Spinal cord (tissue), 10 donors: Measurements from ENCODE around the gene KDM7A. TPM values are rescaled to one million over a fixed set of nuclear protein-coding genes. Genes with fewer than 3 reads are reported as not detected.

ENCODE experiments used
- DNase-seq, 6 donors: peaks; one replicate each; pipeline versions ENCODE4 v3.0.0 to v3.0.0-alpha.2; 2013 to 2015; ENCODE audit warnings: low spot score in 6 of 6, low read depth in 4 of 6
- H3K27ac ChIP-seq: one replicate; pipeline ENCODE4 v1.5.1; 2013; ENCODE audit warnings: low read depth, low read length, control low read depth
- H3K27me3 ChIP-seq: one replicate; pipeline ENCODE4 v1.6.1; 2013; ENCODE audit warnings: low read length; ENCODE audit not compliant: control insufficient read depth, insufficient read depth
- H3K36me3 ChIP-seq: one replicate; pipeline ENCODE4 v1.6.1; 2013; ENCODE audit warnings: low read length; ENCODE audit not compliant: control insufficient read depth, insufficient read depth
- H3K4me1 ChIP-seq: one replicate; pipeline ENCODE4 v1.6.1; 2013; ENCODE audit warnings: low read length; ENCODE audit not compliant: control insufficient read depth, insufficient read depth
- H3K4me3 ChIP-seq: one replicate; pipeline ENCODE4 v1.5.1; 2013; ENCODE audit warnings: low read depth, low read length, control low read depth
- H3K9me3 ChIP-seq: one replicate; pipeline ENCODE4 v1.6.1; 2013; ENCODE audit warnings: low read length; ENCODE audit not compliant: control insufficient read depth, insufficient read depth
- WGBS: methylation state at CpG from one replicate; pipeline ENCODE4 v1.1.5; 2013; ENCODE audit warnings: missing lambda C conversion rate; ENCODE audit not compliant: insufficient coverage; 5-methylcytosine and 5-hydroxymethylcytosine counted together
- long read RNA-seq, 4 donors: transcript quantifications; one replicate each; lab custom pipeline, GENCODE V29; 2026
- polyA plus RNA-seq, 2 donors: library from polyadenylated mRNA; unstranded; fragments of 120-200 nt; gene quantifications; one replicate each; pipeline ENCODE4 v1.2.1, GENCODE V29; 2013; ENCODE audit not compliant: insufficient read length in 2 of 2
- total RNA-seq, 2 donors: library from RNA; depleted of rRNA in 1 of 2; stranded (reverse); fragments of 120-200 nt in 1 of 2; fragments of >200 nt in 1 of 2; gene quantifications; one replicate each; pipeline versions ENCODE4 v1.2.3 to v1.2.4, GENCODE V29; 2013 to 2014
- donor health status: healthy.

KDM7A gene
- total RNA-seq: 10 to 100 TPM in 1 of 2 donors, 1 to 10 TPM in 1; 9.1 to 16.8 TPM
- 1 to 10 TPM; 9.2 TPM for polyA plus RNA-seq
- long read RNA-seq, donor 1: 0 reads
- long read RNA-seq, donor 2: 0 reads
- long read RNA-seq, donor 3: 0 reads
- long read RNA-seq, donor 4: 0 reads

GRCh38 chr7:140176811-140177702 lies at the start of gene KDM7A:
KDM7A (minus strand) TSS chr7:140176983; CDS start chr7:140176937, 46 bp downstream.
- peaks cover 3% of the 10 kb centered on the region for H3K4me1 ChIP-seq
- no peaks in the 10 kb centered on the region for H3K9me3 ChIP-seq
- peak; percentile 72 to 98 (median 90) for DNase-seq
- peak within 1 kb of the TSS; percentile 97 for H3K27ac ChIP-seq
- peaks cover under 1% of the 10 kb centered on the region for H3K27me3 ChIP-seq
- peak within 1 kb of the TSS; percentile 87 for H3K4me3 ChIP-seq
- H3K36me3 ChIP-seq: no peaks in the 10 kb centered on the region
- WGBS: under 1% methylated on average over 132 of the region's 132 CpGs

GRCh38 chr7:140225562-140226249 lies 48.9 kb upstream of the KDM7A start:
- Histone ChIP-seq H3K9me3 (no peaks in the 10 kb centered on the region), H3K36me3 (no peaks in the 10 kb centered on the region), H3K27me3 (peaks cover 11% of the 10 kb centered on the region), H3K27ac (no peak overlapping the region), H3K4me1 (peaks cover 9% of the 10 kb centered on the region), H3K4me3 (no peak overlapping the region)
- no peak for DNase-seq
- 36% methylated on average over 3 of the region's 5 CpGs for WGBS

- peaks cover 2% of the 10 kb centered on the region for H3K27me3 ChIP-seq
- H3K36me3 ChIP-seq: no peaks in the 10 kb centered on the region
- H3K4me3 ChIP-seq: no peak overlapping the region
- H3K27ac ChIP-seq: no peak overlapping the region
- H3K9me3 ChIP-seq: no peaks in the 10 kb centered on the region
- WGBS: 87% methylated on average over 15 of the region's 15 CpGs
- no peaks in the 10 kb centered on the region for H3K4me1 ChIP-seq
- DNase-seq: no peak
These were observed 46.9 kb upstream of the KDM7A start for GRCh38 chr7:140223515-140224221.

- no peak for DNase-seq
- H3K36me3 ChIP-seq: no peaks in the 10 kb centered on the region
- H3K9me3 ChIP-seq: peaks cover under 1% of the 10 kb centered on the region
- no peak overlapping the region for H3K27ac ChIP-seq
- WGBS: 85% methylated on average over 10 of the region's 10 CpGs
- H3K4me3 ChIP-seq: no peak overlapping the region
- H3K4me1 ChIP-seq: no peaks in the 10 kb centered on the region
- peaks cover under 1% of the 10 kb centered on the region for H3K27me3 ChIP-seq
These were observed 46.0 kb upstream of the KDM7A start for GRCh38 chr7:140222814-140223213.

GRCh38 chr7:140219672-140220524 lies 43.1 kb upstream of the KDM7A start:
- no peaks in the 10 kb centered on the region for H3K36me3 ChIP-seq
- WGBS: 93% methylated on average over 5 of the region's 10 CpGs
- DNase-seq: no peak
- H3K4me3 ChIP-seq: no peak overlapping the region
- no peaks in the 10 kb centered on the region for H3K4me1 ChIP-seq
- no peak overlapping the region for H3K27ac ChIP-seq
- H3K9me3 ChIP-seq: peaks cover 1% of the 10 kb centered on the region
- H3K27me3 ChIP-seq: no peaks in the 10 kb centered on the region

GRCh38 chr7:140218656-140219055 lies 41.9 kb upstream of the KDM7A start:
- H3K4me1 ChIP-seq: peaks cover 6% of the 10 kb centered on the region
- H3K4me3 ChIP-seq: no peak overlapping the region
- H3K27ac ChIP-seq: no peak overlapping the region
- H3K9me3 ChIP-seq: peaks cover 1% of the 10 kb centered on the region
- 83% methylated on average over 2 of the region's 4 CpGs for WGBS
- H3K36me3 ChIP-seq: no peaks in the 10 kb centered on the region
- H3K27me3 ChIP-seq: no peaks in the 10 kb centered on the region
- DNase-seq: no peak

- Histone ChIP-seq H3K4me1 (peaks cover 6% of the 10 kb centered on the region), H3K27ac (no peak overlapping the region), H3K4me3 (no peak overlapping the region), H3K9me3 (peaks cover 1% of the 10 kb centered on the region), H3K36me3 (no peaks in the 10 kb centered on the region), H3K27me3 (no peaks in the 10 kb centered on the region)
- DNase-seq: no peak
- WGBS: no CpG with 5 or more reads among the region's 4 CpGs
These were observed 41.1 kb upstream of the KDM7A start for GRCh38 chr7:140217750-140218501.

- no peak for DNase-seq
- Histone ChIP-seq H3K27me3 (no peaks in the 10 kb centered on the region), H3K4me1 (peaks cover 6% of the 10 kb centered on the region), H3K9me3 (peaks cover 1% of the 10 kb centered on the region), H3K4me3 (no peak overlapping the region), H3K36me3 (no peaks in the 10 kb centered on the region), H3K27ac (no peak overlapping the region)
- 89% methylated on average over 3 of the region's 3 CpGs for WGBS
These were observed 38.5 kb upstream of the KDM7A start for GRCh38 chr7:140215281-140215680.
